Ovary (tissue), 9 donors: ENCODE results near the gene PKP3. TPM values are rescaled to one million over a fixed set of nuclear protein-coding genes. Genes with fewer than 3 reads are reported as not detected.
"Not testable (repeated sequence)": the region's sequence is repeated elsewhere in the genome, so short reads cannot be mapped to it uniquely, and the experiment has no call there.

Experiments used
- DNase-seq, 5 donors: peaks; one replicate each; pipeline ENCODE4 v3.0.0-alpha.2; 2019 to 2020
- H3K27ac ChIP-seq, 2 donors: fragments of 200-600 bp; one replicate each; pipeline versions ENCODE4 v1.5.1 to v1.8.0; 2019 to 2022
- H3K27me3 ChIP-seq: fragments of 200-600 bp; one replicate; pipeline ENCODE4 v1.8.0; 2022
- H3K36me3 ChIP-seq: fragments of 200-600 bp; sonication (generic); one replicate; pipeline ENCODE4 v1.5.1; 2019
- H3K4me1 ChIP-seq: one replicate; pipeline ENCODE4 v1.8.1; 2013; ENCODE audit warnings: mild to moderate bottlenecking, moderate library complexity; ENCODE audit not compliant: insufficient read depth
- H3K4me3 ChIP-seq: fragments of 200-600 bp; sonication (generic); one replicate; pipeline ENCODE4 v1.5.1; 2017
- H3K9me3 ChIP-seq, 2 donors: fragments of 200-600 bp in 1 of 2; sonication (generic) in 1 of 2; one replicate each; pipeline versions ENCODE4 v1.5.1 to v1.8.1; 2013 to 2019; ENCODE audit warnings: mild to moderate bottlenecking in 1 of 2, moderate library complexity in 1 of 2
- CTCF ChIP-seq, 3 donors: fragments of 450-650 bp in 2 of 3; fragments of 200-600 bp in 1 of 3; IDR thresholded peaks; one replicate each; pipeline versions ENCODE4 v1.5.1 to v1.8.0; 2016 to 2022; ENCODE audit warnings: antibody characterized with exemption in 3 of 3, mild to moderate bottlenecking in 1 of 3
- EP300 ChIP-seq: sonication (generic); formaldehyde crosslinking; IDR thresholded peaks from one replicate; pipeline ENCODE4 v1.6.1; 2017; ENCODE audit warnings: antibody characterized with exemption
- POLR2A ChIP-seq: fragments of 450-650 bp; IDR thresholded peaks from one replicate; pipeline ENCODE4 v1.6.1; 2017; ENCODE audit warnings: antibody characterized with exemption, mild to moderate bottlenecking, moderate library complexity
- WGBS, 3 donors: extraction: QIAGEN DNeasy Blood & Tissue Kit in 1 of 3; methylation state at CpG; one replicate each; pipeline versions ENCODE4 v1.1.5 to v1.1.7; 2013 to 2017; 5-methylcytosine and 5-hydroxymethylcytosine counted together
- intact Hi-C, 4 donors: fragments of 100-400 bp; cut with DNase I; formaldehyde crosslinking; loops; one replicate each; pipeline versions ENCODE4 v1.11.0 to v1.15.1; 2022 to 2023
- polyA plus RNA-seq, 2 donors: library from polyadenylated mRNA; stranded (reverse); fragments of 200-250 nt in 1 of 2; fragments of 350-450 nt in 1 of 2; fragmentation: Illumina TruSeq in 1 of 2; extraction: RNeasy Lipid Tissue Mini Kit (QIAGEN cat#74804) in 1 of 2; gene quantifications; one replicate each; pipeline ENCODE4 v1.2.3, GENCODE V29; 2013 to 2014
- total RNA-seq, 7 donors: library from RNA; depleted of rRNA in 2 of 7; stranded (reverse); fragments of >200 nt in 2 of 7; fragmentation: NEBNext Ultra II Directional in 3 of 7; extraction: Animal tissue kit (Norgen Biotek cat#: 25700) in 3 of 7; gene quantifications; one replicate each; pipeline versions ENCODE4 v1.1.0 to v1.2.4, GENCODE V29; 2016 to 2023
- donor health status: DM: no; HTN: no; CAD: no; lungs with moderate emphysema.
- donor health status: DM: no; HTN: no; CAD: no.
- donor health status: Bipolar disorder and iron deficiency.
- donor health status: DM: yes; HTN: yes; CAD: no.
- donor health status: DM: no; HTN: no; CAD: no.
- donor health status: DM: yes; HTN: yes; CAD: no.

The PKP3 gene
- total and polyA plus RNA-seq, 9 donors = 0.21 to 56.8 (median 3.0) TPM; not detected in 1

GRCh38 chr11:398826-399225, 4.8 kb downstream of the PKP3 start:
- Histone ChIP-seq H3K4me3 (no peak overlapping the region), H3K9me3 (no peaks in the 10 kb centered on the region), H3K4me1 (no peaks in the 10 kb centered on the region), H3K27ac (no peak overlapping the region), H3K27me3 (no peaks in the 10 kb centered on the region), H3K36me3 (no peaks in the 10 kb centered on the region)
- peak in 1 of 5 donors; percentile 16 for DNase-seq
- intact Hi-C loops = no loop called here
- 80 to 83% (median 83%) methylated on average over 19 to 20 of the region's 20 CpGs for WGBS, 3 donors
- no peak for TF ChIP-seq POLR2A
- TF ChIP-seq CTCF (IDR thresholded peaks at IDR 0.05) = no peak
- no peak for TF ChIP-seq EP300

- 35 to 52% (median 52%) methylated on average over 21 of the region's 21 CpGs for WGBS, 3 donors
- Histone ChIP-seq H3K4me1 (no peaks in the 10 kb centered on the region), H3K4me3 (no peak overlapping the region), H3K36me3 (no peaks in the 10 kb centered on the region), H3K27me3 (no peaks in the 10 kb centered on the region), H3K27ac (no peak overlapping the region), H3K9me3 (no peaks in the 10 kb centered on the region)
- no peak for TF ChIP-seq EP300
- no peak for TF ChIP-seq CTCF (IDR thresholded peaks at IDR 0.05)
- TF ChIP-seq POLR2A = no peak
- intact Hi-C loops = no loop called here
- peak in 1 of 5 donors; percentile 17 for DNase-seq
These were observed 5.8 kb downstream of the PKP3 start for GRCh38 chr11:399731-400211.

GRCh38 chr11:400241-400689, 6.3 kb downstream of the PKP3 start:
- WGBS, 3 donors = 10 to 60% (median 52%) methylated on average over 32 to 50 of the region's 50 CpGs
- intact Hi-C loops = no loop called here
- no peaks in the 10 kb centered on the region for H3K27me3 ChIP-seq
- no peaks in the 10 kb centered on the region for H3K4me1 ChIP-seq
- H3K9me3 ChIP-seq = no peaks in the 10 kb centered on the region
- TF ChIP-seq POLR2A (no peak), CTCF (IDR thresholded peaks at IDR 0.05) (no peak), EP300 (no peak)
- no peak overlapping the region for H3K27ac ChIP-seq
- H3K36me3 ChIP-seq = no peaks in the 10 kb centered on the region
- DNase-seq = peak in 1 of 5 donors; percentile 23
- H3K4me3 ChIP-seq = no peak overlapping the region

- H3K9me3 ChIP-seq, intact Hi-C loops, DNase-seq, H3K36me3 ChIP-seq, H3K27ac ChIP-seq, H3K4me3 ChIP-seq, H3K27me3 ChIP-seq, H3K4me1 ChIP-seq: not testable (repeated sequence)
- 99% methylated on average over 20 of the region's 52 CpGs; no CpG with 5 or more reads in 2 of the 3 donors for WGBS, 3 donors
These were observed 7.2 kb downstream of the PKP3 start for GRCh38 chr11:401196-401595.

GRCh38 chr11:403021-403760, 9.2 kb downstream of the PKP3 start:
- no peaks in the 10 kb centered on the region for H3K9me3 ChIP-seq
- no peak overlapping the region for H3K27ac ChIP-seq
- no peaks in the 10 kb centered on the region for H3K27me3 ChIP-seq
- H3K36me3 ChIP-seq = no peaks in the 10 kb centered on the region
- 73 to 84% (median 82%) methylated on average over 24 to 55 of the region's 55 CpGs for WGBS, 3 donors
- intact Hi-C loops = no loop called here
- H3K4me3 ChIP-seq = no peak overlapping the region
- DNase-seq = peak in 2 of 5 donors; percentile 22 to 27
- TF ChIP-seq CTCF (IDR thresholded peaks at IDR 0.05) (no peak), POLR2A (no peak), EP300 (no peak)
- no peaks in the 10 kb centered on the region for H3K4me1 ChIP-seq
